ENCODE measurements around the gene UNC5B. TPM values are rescaled to one million over a fixed set of nuclear protein-coding genes. Genes with fewer than 3 reads are reported as not detected.
A peak's percentile ranks its signal among the peaks of the same experiment; 100 is the strongest.

UNC5B gene
- total RNA-seq, 4 donors from 2014 or later, result 2.2 to 3.7 (median 3.2) TPM

DNA sequence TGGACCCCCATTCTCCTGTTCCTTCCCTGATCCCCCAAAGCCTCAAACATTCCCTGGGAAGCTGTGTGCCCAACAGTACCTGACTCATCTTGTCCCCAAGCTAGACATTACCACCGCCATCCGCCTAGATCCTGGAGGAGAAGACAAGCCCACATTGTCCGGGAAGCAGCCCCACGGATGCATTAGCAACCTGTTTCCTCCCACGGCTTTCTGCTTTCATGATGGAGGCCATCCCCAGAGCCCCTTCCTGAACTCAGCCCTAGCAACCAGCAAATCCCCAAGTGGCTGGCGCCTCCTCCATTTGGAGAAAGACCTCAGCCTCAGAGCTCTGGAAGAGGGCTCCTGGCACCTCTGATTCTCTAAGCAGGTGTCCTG is 104.4 kb downstream of the UNC5B start:
- no peaks in the 10 kb centered on the region for H3K27me3 ChIP-seq
- TF ChIP-seq EP300 (IDR thresholded peaks at IDR 0.05), result no peak
- no peak for TF ChIP-seq POLR2AphosphoS5 (IDR thresholded peaks at IDR 0.05)
- no peak for TF ChIP-seq CTCF (IDR thresholded peaks at IDR 0.05)
- TF ChIP-seq POLR2A (IDR thresholded peaks at IDR 0.05), result no peak
- H3K36me3 ChIP-seq, result no peaks in the 10 kb centered on the region
- H3K4me1 ChIP-seq, result peaks cover 0 to 51% (median 21%) of the 10 kb centered on the region in 3 donors
- ATAC-seq, result no peak
- WGBS, 2 donors (ENCODE audit: low coverage in 1 of 2), result 91% methylated on average over 4 of the region's 6 CpGs; no CpG with 5 or more reads in 1 of the 2 donors
- H3K4me3 ChIP-seq, result no peak overlapping the region
- no peak overlapping the region for H3K27ac ChIP-seq
- H3K9me3 ChIP-seq, result no peaks in the 10 kb centered on the region

DNA sequence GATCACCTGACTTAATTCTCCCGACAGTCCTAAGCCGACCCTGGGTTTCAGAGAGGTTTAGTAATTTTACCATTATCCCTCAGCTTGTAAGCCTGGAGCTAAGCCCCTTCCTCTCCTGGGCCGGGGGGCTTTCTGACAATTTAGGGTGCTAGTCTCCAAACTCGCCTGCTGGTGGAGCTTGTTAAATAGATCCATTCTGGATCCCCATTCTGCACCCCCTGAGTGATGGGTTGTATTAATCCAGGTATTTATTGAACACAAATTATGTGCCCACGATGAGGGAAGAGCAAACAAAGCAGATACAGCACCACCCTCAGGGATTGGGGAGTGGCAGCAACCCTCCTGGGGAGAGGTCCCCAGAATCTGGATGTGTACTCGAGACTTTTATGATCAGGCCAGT is 105.4 kb downstream of the UNC5B start:
- H3K27ac ChIP-seq, result no peak overlapping the region
- WGBS, 2 donors (ENCODE audit: low coverage in 1 of 2), result 88 to 93% methylated on average over 3 to 4 of the region's 6 CpGs
- H3K36me3 ChIP-seq, result peaks cover 0 to 4% of the 10 kb centered on the region in 2 donors
- no peaks in the 10 kb centered on the region for H3K9me3 ChIP-seq
- no peak for TF ChIP-seq POLR2A (IDR thresholded peaks at IDR 0.05)
- TF ChIP-seq EP300 (IDR thresholded peaks at IDR 0.05), result no peak
- H3K27me3 ChIP-seq, result no peaks in the 10 kb centered on the region
- H3K4me1 ChIP-seq, result peaks cover 0 to 44% (median 21%) of the 10 kb centered on the region in 3 donors
- ATAC-seq, result no peak
- H3K4me3 ChIP-seq, result no peak overlapping the region

GRCh38 chr10:71319042-71319799 is 106.9 kb downstream of the UNC5B start, which contains the start of gene SLC29A3:
Gene SLC29A3 (plus strand): TSS chr10:71319259. CDS start chr10:71319310, 51 bp downstream.
- TF ChIP-seq POLR2AphosphoS5 (IDR thresholded peaks at IDR 0.05), result peak; percentile 64
- TF ChIP-seq EP300 (IDR thresholded peaks at IDR 0.05), result no peak
- peak in 3 of 4 experiments; percentile 60 to 72 (median 71) for TF ChIP-seq CTCF (IDR thresholded peaks at IDR 0.05)
- TF ChIP-seq POLR2A (IDR thresholded peaks at IDR 0.05), result peak; percentile 77 to 81
- H3K36me3 ChIP-seq, result peaks cover 0 to 18% of the 10 kb centered on the region in 2 donors
- peaks cover 0 to 29% (median 14%) of the 10 kb centered on the region in 3 donors for H3K4me1 ChIP-seq
- peak within 1 kb of the TSS; percentile 56 to 66 for H3K4me3 ChIP-seq
- peak within 1 kb of the TSS; percentile 9 to 89 (median 80) for H3K27ac ChIP-seq
- ATAC-seq, result peak; percentile 93
- no peaks in the 10 kb centered on the region for H3K27me3 ChIP-seq
- no peaks in the 10 kb centered on the region for H3K9me3 ChIP-seq
- WGBS, 2 donors (ENCODE audit: low coverage in 1 of 2), result 0 to 1% methylated on average over 1 to 17 of the region's 62 CpGs

DNA sequence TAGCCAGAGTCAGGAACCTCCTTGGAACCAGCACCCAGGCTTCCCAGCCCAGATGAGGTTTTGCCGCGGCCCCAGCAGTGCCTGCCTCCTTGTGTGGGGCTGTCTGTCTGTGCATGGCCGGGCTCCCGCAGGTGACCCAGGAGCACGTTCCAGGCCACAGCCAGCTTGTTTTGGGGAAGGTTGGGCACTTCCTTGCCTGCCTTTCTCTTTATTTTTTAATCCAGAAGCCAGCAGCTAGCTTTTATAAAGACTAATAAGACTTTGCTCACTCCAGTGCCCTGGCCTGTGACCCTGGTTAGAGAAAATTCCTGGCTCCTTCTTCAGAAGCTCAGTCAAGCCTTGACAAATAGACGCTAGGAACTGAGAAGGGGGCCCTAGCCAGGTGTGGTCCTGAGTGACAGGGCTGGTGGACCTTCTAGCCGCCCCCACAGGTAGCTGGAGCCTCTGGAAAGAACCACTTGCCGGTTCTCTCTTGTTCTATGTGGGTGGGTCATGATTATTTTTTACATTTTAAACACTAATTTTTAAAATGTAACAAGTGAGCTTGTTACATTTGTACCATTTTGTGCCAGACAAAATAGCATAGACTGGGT is 107.5 kb downstream of the UNC5B start:
- H3K9me3 ChIP-seq, result no peaks in the 10 kb centered on the region
- peaks cover 0 to 23% (median 9%) of the 10 kb centered on the region in 3 donors for H3K4me1 ChIP-seq
- H3K4me3 ChIP-seq, result peak overlapping the region; percentile 56 to 66
- peaks cover 0 to 25% of the 10 kb centered on the region in 2 donors for H3K36me3 ChIP-seq
- WGBS, 2 donors (ENCODE audit: low coverage in 1 of 2), result no CpG with 5 or more reads among the region's 8 CpGs
- H3K27me3 ChIP-seq, result no peaks in the 10 kb centered on the region
- no peak for ATAC-seq
- H3K27ac ChIP-seq, result peak overlapping the region in 3 of 4 donors; percentile 78 to 89 (median 81)
- TF ChIP-seq CTCF (IDR thresholded peaks at IDR 0.05) (no peak), POLR2AphosphoS5 (IDR thresholded peaks at IDR 0.05) (no peak), POLR2A (IDR thresholded peaks at IDR 0.05) (no peak), EP300 (IDR thresholded peaks at IDR 0.05) (no peak)

- H3K27ac ChIP-seq, result no peak overlapping the region
- no peak for TF ChIP-seq CTCF (IDR thresholded peaks at IDR 0.05)
- peaks cover 0 to 23% (median 9%) of the 10 kb centered on the region in 3 donors for H3K4me1 ChIP-seq
- no CpG with 5 or more reads among the region's 5 CpGs for WGBS, 2 donors (ENCODE audit: low coverage in 1 of 2)
- H3K9me3 ChIP-seq, result no peaks in the 10 kb centered on the region
- no peak for ATAC-seq
- H3K27me3 ChIP-seq, result no peaks in the 10 kb centered on the region
- H3K4me3 ChIP-seq, result no peak overlapping the region
- peaks cover 0 to 32% of the 10 kb centered on the region in 2 donors for H3K36me3 ChIP-seq
Observed at GRCh38 chr10:71320592-71320991, 108.2 kb downstream of the UNC5B start.

Measured in gastroesophageal sphincter (tissue), 4 donors.